Activated naive CD8-positive, alpha-beta T cell treated with anti-CD3 and anti-CD28 coated beads for 36 hours (primary cell): Measurements from ENCODE around the gene STUB1. TPM values are rescaled to one million over a fixed set of nuclear protein-coding genes. Genes with fewer than 3 reads are reported as not detected.
"Not testable (repeated sequence)": the region's sequence is repeated elsewhere in the genome, so short reads cannot be mapped to it uniquely, and the experiment has no call there.

ENCODE experiments used
- DNase-seq: peaks from one replicate; pipeline ENCODE4 v3.0.0; 2021
- H3K27ac Mint-ChIP-seq: one replicate; pipeline ENCODE4 v1.8.0; 2022; ENCODE audit warnings: mild to moderate bottlenecking, moderate library complexity, mixed read lengths
- H3K27me3 Mint-ChIP-seq: one replicate; pipeline ENCODE4 v1.8.0; 2022; ENCODE audit warnings: mild to moderate bottlenecking, mixed read lengths
- H3K36me3 Mint-ChIP-seq: one replicate; pipeline ENCODE4 v1.8.0; 2021; ENCODE audit warnings: mild to moderate bottlenecking, mixed read lengths
- H3K4me1 Mint-ChIP-seq: one replicate; pipeline ENCODE4 v1.8.0; 2021; ENCODE audit warnings: mixed read lengths
- H3K4me3 Mint-ChIP-seq: one replicate; pipeline ENCODE4 v1.8.0; 2022; ENCODE audit warnings: mild to moderate bottlenecking, moderate library complexity, mixed read lengths
- H3K9me3 Mint-ChIP-seq: one replicate; pipeline ENCODE4 v1.8.0; 2022; ENCODE audit warnings: mixed read lengths
- total RNA-seq, 2 experiments: library from RNA; stranded (reverse); gene quantifications; one replicate each; pipeline ENCODE4 v1.2.3, GENCODE V29; 2021

STUB1 gene
- total RNA-seq, 2 experiments from 2014 or later: 74.3 to 82.1 TPM

GRCh38 chr16:686459-687260 is 6.5 kb downstream of the STUB1 start:
- H3K27ac Mint-ChIP-seq: no peak overlapping the region
- no peaks in the 10 kb centered on the region for H3K27me3 Mint-ChIP-seq
- H3K9me3 Mint-ChIP-seq: no peaks in the 10 kb centered on the region
- H3K4me3 Mint-ChIP-seq: no peak overlapping the region
- H3K4me1 Mint-ChIP-seq: peaks cover 18% of the 10 kb centered on the region
- H3K36me3 Mint-ChIP-seq: peaks cover 17% of the 10 kb centered on the region
- no peak for DNase-seq

- Mint-ChIP-seq H3K27ac (no peak overlapping the region), H3K27me3 (no peaks in the 10 kb centered on the region), H3K9me3 (no peaks in the 10 kb centered on the region), H3K36me3 (peaks cover 11% of the 10 kb centered on the region), H3K4me3 (no peak overlapping the region), H3K4me1 (peaks cover 12% of the 10 kb centered on the region)
- DNase-seq: no peak
Measured at GRCh38 chr16:687499-687898, 7.3 kb downstream of the STUB1 start.

- peaks cover 2% of the 10 kb centered on the region for H3K36me3 Mint-ChIP-seq
- peak overlapping the region; percentile 87 for H3K27ac Mint-ChIP-seq
Measured at GRCh38 chr16:689175-689897, 9.1 kb downstream of the STUB1 start.

GRCh38 chr16:691242-691641 is 11.0 kb downstream of the STUB1 start:
- not testable (repeated sequence) for H3K27me3 Mint-ChIP-seq, H3K9me3 Mint-ChIP-seq, H3K27ac Mint-ChIP-seq, H3K36me3 Mint-ChIP-seq, DNase-seq
- Mint-ChIP-seq H3K4me1 (peaks cover 13% of the 10 kb centered on the region), H3K4me3 (peak overlapping the region; percentile 90)

More at GRCh38 chr16:689175-689897, 9.1 kb downstream of the STUB1 start:
- peaks cover 5% of the 10 kb centered on the region for H3K27me3 Mint-ChIP-seq
- peak overlapping the region; percentile 90 for H3K4me3 Mint-ChIP-seq
- DNase-seq: no peak
- no peaks in the 10 kb centered on the region for H3K9me3 Mint-ChIP-seq
- H3K4me1 Mint-ChIP-seq: peaks cover 11% of the 10 kb centered on the region

GRCh38 chr16:692356-693108 is 12.3 kb downstream of the STUB1 start:
- no peaks in the 10 kb centered on the region for H3K9me3 Mint-ChIP-seq
- H3K4me1 Mint-ChIP-seq: peaks cover 13% of the 10 kb centered on the region
- DNase-seq: no peak
- peaks cover 5% of the 10 kb centered on the region for H3K27me3 Mint-ChIP-seq
- no peak overlapping the region for H3K27ac Mint-ChIP-seq
- no peaks in the 10 kb centered on the region for H3K36me3 Mint-ChIP-seq
- no peak overlapping the region for H3K4me3 Mint-ChIP-seq

GRCh38 chr16:693364-693763 is 13.2 kb downstream of the STUB1 start:
- Mint-ChIP-seq H3K4me1 (peaks cover 13% of the 10 kb centered on the region), H3K36me3 (no peaks in the 10 kb centered on the region), H3K9me3 (no peaks in the 10 kb centered on the region), H3K27ac (no peak overlapping the region), H3K27me3 (peaks cover 5% of the 10 kb centered on the region), H3K4me3 (peak overlapping the region; percentile 29)
- no peak for DNase-seq

- Mint-ChIP-seq H3K4me1 (peaks cover 10% of the 10 kb centered on the region), H3K36me3 (no peaks in the 10 kb centered on the region), H3K27me3 (peaks cover 5% of the 10 kb centered on the region), H3K9me3 (no peaks in the 10 kb centered on the region), H3K27ac (no peak overlapping the region), H3K4me3 (peak overlapping the region; percentile 22)
- DNase-seq: no peak
Measured at GRCh38 chr16:693766-694165, 13.6 kb downstream of the STUB1 start.

GRCh38 chr16:694187-694862 is 14.1 kb downstream of the STUB1 start:
- H3K4me1 Mint-ChIP-seq: peaks cover 7% of the 10 kb centered on the region
- H3K36me3 Mint-ChIP-seq: no peaks in the 10 kb centered on the region
- no peak overlapping the region for H3K27ac Mint-ChIP-seq
- no peaks in the 10 kb centered on the region for H3K9me3 Mint-ChIP-seq
- peak overlapping the region; percentile 63 for H3K4me3 Mint-ChIP-seq
- peaks cover 5% of the 10 kb centered on the region for H3K27me3 Mint-ChIP-seq
- no peak for DNase-seq

GRCh38 chr16:694863-695354 is 14.7 kb downstream of the STUB1 start:
- Mint-ChIP-seq H3K9me3 (no peaks in the 10 kb centered on the region), H3K4me3 (no peak overlapping the region), H3K27me3 (peaks cover 5% of the 10 kb centered on the region), H3K27ac (no peak overlapping the region), H3K4me1 (peaks cover 5% of the 10 kb centered on the region), H3K36me3 (no peaks in the 10 kb centered on the region)
- no peak for DNase-seq

- H3K4me3 Mint-ChIP-seq: peak overlapping the region; percentile 74
- H3K27ac Mint-ChIP-seq: peak overlapping the region; percentile 65
- H3K27me3 Mint-ChIP-seq: peaks cover 5% of the 10 kb centered on the region
- H3K9me3 Mint-ChIP-seq: no peaks in the 10 kb centered on the region
- H3K36me3 Mint-ChIP-seq: no peaks in the 10 kb centered on the region
- peak; percentile 74 for DNase-seq
- peaks cover 5% of the 10 kb centered on the region for H3K4me1 Mint-ChIP-seq
Measured at GRCh38 chr16:695355-696089, 15.3 kb downstream of the STUB1 start.

- Mint-ChIP-seq H3K36me3 (no peaks in the 10 kb centered on the region), H3K9me3 (no peaks in the 10 kb centered on the region), H3K4me1 (peaks cover 5% of the 10 kb centered on the region), H3K27ac (no peak overlapping the region), H3K4me3 (no peak overlapping the region), H3K27me3 (peaks cover 27% of the 10 kb centered on the region)
- DNase-seq: no peak
Measured at GRCh38 chr16:698911-699671, 18.9 kb downstream of the STUB1 start.

- peak; percentile 66 for DNase-seq
- H3K27ac Mint-ChIP-seq: no peak overlapping the region
- no peaks in the 10 kb centered on the region for H3K9me3 Mint-ChIP-seq
- no peak overlapping the region for H3K4me3 Mint-ChIP-seq
- H3K4me1 Mint-ChIP-seq: peaks cover 3% of the 10 kb centered on the region
- H3K36me3 Mint-ChIP-seq: no peaks in the 10 kb centered on the region
- peaks cover 33% of the 10 kb centered on the region for H3K27me3 Mint-ChIP-seq
Measured at GRCh38 chr16:700684-701584, 20.7 kb downstream of the STUB1 start.

- peaks cover 46% of the 10 kb centered on the region for H3K27me3 Mint-ChIP-seq
- peaks cover 4% of the 10 kb centered on the region for H3K4me1 Mint-ChIP-seq
- H3K27ac Mint-ChIP-seq: no peak overlapping the region
- H3K9me3 Mint-ChIP-seq: no peaks in the 10 kb centered on the region
- no peak overlapping the region for H3K4me3 Mint-ChIP-seq
- no peak for DNase-seq
- no peaks in the 10 kb centered on the region for H3K36me3 Mint-ChIP-seq
Measured at GRCh38 chr16:702341-702740, 22.1 kb downstream of the STUB1 start.
